GM18519 (cell line): ENCODE results near the gene DCST2.

ENCODE experiments used
- ATAC-seq: cut with Tn5 transposase; IDR thresholded peaks from one replicate; pipeline ENCODE4 v1.9.1; 2021; ENCODE audit warnings: mild to moderate bottlenecking, moderate library complexity; ENCODE audit not compliant: unreplicated experiment, low FRiP score

DCST2 gene

DNA sequence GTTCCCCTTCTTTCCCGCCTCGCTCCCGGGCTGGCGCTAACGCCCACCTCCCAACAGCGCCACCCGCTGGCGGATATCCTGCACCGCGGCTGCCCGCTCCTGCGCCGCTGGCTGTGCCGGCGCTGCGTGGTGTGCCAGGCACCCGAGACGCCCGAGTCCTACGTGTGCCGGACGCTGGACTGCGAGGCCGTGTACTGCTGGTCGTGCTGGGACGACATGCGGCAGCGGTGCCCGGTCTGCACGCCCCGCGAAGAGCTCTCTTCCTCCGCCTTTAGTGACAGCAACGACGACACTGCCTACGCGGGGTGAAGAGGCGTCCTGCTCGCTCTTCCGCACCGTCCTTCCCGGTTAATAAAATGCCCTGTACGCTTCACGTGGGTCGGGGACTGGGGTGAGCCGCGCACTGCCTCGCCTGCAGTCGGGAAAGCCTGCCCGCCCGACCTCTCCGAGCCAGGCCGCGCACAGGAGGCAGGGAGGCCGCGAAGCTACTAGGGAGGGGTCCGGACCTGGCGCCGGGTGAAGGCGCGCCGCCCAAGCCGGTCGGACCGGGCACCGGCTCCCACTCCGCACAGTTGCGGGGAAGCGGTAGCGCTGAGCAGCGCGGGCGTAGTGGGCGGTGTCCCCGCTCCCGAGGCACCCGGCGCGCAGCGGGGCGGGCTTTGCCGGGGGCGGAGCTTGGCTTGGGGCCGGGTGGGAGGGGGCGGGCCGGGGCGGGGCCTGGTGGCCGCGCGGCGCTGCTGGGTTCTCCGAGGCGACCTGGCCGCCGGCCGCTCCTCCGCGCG is 17.2 kb upstream of the DCST2 start, which contains the start of gene ADAM15:
Gene ADAM15 (plus strand): TSS at position 757 of the 782 bp plus-strand sequence. CDS start 71 bp downstream, outside the sequence.
- peak; percentile 44 for ATAC-seq

DNA sequence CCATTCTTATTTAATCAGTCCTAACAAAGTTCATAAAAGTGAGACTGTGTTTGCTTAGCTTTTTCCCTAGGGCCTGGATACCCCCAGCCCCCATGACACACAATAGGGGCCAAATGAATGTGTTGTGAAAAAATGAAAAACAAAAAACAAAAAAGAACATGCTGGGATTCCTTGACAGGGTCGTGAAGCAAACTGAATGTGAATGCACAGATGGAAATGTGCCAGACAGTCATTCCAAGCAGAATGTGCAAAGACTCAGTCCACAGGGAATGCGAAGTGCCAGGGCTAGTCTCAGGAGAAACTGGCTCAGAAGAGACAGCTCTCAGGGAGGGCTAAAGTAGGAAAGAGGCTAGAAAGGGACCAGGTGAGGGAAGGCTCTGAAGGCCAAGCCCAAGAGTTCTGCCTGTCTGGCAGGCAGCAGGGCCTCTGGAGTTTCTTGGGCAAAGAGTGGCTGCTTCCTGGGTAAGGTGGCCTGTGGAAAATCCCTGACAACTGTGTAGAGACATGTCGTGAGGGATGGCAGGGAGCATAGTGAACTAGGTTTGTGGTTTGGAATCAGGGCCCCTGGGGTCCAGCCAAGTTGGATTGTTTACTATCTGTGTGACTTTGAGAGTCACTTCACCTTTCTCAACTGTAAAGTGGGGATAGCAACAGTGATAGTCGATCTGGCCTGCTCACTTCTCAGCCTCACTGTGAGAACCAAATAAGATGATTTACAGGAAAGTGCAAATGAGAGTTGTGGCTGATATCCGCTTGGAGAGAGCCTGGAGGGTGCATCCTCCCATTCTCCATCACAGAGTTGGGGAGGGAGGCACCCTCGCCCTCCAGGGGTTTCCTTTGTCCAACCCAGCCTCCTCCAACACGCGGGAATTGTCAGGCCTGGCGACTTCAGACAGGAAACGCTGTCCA is 16.3 kb upstream of the DCST2 start:
- ATAC-seq: no peak

DNA sequence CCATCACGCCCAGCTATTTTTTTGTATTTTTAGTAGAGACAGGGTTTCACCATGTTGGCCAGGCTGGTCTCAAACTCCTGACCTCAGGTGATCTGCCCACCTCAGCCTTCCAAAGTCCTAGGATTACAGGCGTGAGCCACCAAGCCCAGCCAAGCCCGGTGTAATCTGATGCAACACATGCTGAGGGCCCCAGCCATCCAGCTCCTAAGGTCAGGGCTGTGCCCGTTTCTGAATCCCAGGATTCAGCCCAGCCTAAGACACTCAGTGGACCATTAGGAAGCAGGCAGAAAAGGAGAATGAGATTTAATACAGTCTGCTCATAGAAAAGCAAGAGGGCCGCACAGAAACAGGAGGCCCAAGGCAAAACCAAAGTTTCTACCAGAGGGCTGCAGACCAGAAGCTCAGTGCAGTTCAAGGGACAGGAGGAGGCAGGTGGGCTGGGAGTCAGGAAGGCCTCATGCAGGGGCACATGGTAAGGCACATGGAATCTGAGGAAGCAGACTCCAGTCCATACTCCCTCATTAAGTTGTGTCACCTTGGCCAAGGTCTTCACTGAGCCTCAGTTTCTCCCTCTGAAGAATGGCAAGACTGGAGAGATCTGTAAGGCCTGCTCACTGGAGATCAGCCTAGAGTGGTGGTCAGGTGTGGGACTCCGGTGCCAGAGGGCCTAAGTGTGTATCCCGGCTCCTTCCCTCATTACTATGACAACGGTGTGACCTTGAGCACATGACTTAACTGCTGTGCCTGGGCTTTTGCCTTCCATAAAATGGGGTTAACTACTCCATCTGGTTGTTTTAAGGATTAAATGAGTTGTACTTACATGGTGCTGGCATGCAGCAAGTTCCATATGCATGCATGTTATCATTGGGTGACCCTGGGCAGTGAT is 15.1 kb upstream of the DCST2 start:
- no peak for ATAC-seq

DNA sequence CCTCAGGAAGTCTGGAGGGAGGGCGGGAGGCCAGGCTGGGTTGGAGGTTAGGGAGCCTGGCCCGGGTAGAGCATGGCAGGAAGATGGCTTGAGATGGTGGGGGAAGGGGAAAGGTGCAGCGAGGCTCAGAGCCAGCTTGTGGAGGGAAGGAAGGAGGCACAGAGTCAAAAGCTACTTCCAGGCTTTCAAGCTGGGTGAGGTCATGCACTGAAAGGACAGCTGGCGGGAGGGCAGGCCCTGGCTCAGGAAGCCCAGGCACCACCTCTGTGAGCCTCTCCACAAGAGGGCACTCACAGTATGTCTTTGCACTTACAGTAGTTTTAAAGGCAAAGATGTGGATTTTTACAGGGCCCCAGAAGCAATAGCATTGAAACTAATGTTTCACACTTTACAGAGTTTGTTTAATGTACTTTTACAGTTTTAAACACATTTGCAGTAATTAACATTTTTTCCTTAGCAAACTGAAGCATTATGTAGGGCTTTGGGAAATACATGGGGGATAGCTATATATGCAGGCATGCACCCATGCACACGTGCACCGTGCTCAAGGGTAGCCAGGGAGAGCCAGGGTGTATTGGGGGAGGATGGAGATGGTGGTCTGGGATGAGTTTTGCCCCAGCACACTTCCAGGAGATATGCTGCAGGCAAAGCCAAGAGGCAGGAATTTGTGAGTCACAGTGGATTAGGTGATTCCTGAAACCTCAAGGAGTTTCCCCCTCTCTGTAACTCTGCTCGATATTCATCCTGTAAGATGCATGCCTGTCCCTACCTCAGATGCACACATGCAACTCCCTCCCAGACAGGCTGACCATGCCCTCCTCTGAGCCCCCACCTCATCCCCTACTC is 11.5 kb upstream of the DCST2 start:
- ATAC-seq: no peak

DNA sequence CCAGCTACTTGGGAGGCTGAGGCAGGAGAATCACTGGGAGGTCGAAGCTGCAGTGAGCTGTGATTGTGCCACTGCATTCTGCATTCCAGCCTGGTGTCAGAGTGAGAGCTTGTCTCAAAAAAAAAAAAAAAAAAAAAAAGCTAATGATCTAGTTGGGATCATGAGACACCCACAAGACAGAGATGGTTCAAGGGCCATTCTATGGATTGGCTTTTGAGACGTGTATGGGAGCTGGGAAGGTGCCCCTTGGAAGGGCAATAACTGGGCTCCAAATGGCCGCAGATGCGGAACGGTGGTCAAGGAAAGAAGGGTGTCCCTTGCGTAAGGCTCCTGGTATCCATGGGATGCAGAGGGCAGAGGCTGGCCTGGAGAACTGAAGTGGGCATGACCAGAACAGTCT is 10.8 kb upstream of the DCST2 start:
- ATAC-seq: no peak

DNA sequence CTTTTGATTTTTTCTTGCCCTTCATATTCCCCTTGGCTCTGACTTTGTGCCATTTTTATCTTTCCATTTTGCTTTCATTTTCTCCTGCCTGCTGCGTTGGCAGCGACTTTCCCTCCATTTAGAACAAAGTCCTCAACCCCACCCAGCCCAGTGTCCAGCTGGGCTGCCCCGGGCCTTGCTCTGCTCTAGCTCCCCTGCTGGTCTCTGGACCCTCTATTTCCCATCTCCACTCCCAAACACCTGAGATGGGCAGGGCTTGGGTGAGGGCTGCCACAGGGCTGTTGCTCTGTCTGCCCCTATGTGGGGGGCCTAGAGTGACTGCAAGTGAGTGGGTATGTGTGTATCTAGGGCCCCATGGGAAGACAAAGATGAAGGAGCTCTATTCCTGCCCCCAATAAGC is 10.2 kb upstream of the DCST2 start:
- ATAC-seq: no peak

DNA sequence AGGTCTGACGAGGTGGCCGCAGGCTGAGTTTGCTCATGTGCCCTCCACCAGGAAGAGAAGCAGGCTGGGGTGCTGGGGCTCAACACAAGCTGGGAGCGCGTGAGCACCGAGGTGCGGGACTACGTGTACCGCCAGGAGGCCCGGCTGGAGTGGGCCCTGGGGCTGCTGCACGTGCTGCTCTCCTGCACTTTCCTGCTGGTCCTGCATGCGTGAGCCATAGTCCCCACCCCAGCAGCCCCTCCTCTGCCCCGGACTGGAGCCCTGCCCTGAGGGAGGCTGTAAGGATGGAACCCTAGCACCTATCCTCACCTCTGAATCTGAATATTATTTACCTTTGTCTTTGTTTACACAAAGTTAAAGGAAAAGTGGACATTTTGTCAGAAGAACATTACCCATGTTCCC is 9.7 kb upstream of the DCST2 start:
- ATAC-seq: no peak

DNA sequence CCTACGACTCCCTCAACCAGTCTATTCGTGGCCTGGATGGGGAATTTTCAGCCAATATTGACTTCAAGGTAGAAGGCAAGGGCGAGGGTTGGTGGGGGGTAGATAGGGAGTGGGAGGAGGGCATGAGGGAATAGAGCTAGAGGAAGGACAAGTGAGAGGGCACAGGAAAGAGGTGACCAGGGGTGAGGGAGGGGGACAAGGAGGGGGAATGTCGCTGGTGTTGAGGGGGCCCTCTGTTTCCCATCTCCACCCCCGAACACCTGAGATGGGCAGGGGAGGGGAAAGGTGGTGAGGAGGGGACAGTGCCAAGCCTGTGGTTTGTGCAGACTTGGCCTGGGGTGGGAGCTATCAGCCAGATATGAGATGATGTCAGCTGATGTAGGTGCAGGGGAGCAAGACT is 9.2 kb upstream of the DCST2 start:
- ATAC-seq: no peak

DNA sequence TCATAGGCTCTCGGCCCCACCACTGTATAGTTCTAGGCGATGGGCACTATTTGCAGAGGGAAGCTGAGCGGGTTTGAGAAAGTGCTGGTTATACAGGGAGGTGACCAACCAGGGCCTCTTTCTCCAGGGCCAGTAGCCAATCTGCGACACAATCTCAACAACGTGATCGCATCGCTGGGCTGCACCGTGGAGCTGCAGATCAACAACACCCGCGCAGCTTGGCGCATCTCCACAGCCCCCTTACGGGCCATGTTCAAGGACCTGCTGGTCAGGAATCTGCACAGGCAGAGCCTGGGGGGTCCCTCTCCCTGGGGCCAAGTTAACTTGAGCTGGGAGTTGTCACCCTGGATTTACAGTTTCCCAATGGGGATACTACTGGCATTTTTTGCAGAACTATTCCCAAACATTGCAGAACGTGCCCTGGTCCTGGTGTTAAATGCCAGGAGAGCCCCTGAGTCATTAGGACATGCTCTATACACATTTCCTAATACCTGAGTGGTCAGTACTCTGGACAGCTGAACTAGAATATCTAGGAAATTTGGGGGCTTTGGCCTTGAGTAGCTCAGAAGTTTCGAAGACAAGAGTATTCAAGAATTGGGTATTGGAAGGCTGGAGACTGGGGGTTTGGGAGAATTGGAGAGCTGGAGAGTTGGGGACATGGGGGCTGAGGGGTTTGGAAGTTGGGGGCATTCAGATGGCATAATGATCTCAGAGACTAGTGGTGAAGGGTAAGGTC is 6.9 kb upstream of the DCST2 start:
- no peak for ATAC-seq

DNA sequence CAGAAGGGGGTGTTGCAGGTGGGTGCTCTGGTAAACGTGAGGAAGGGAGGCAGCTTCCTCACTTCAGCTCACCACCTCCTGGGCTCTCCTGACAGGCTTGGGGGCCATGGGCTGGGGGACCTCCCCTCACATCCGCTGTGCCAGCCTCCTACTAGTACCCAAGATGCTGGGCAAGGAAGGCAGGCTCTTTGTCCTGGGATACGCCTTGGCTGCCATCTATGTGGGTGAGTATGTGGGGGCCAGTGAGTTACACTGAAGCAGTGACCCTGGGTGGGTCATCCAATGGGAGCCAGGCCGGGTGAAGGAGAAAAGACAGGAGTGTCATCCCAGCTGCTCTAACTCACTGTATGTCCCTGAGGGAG is 5.7 kb upstream of the DCST2 start:
- ATAC-seq: no peak

DNA sequence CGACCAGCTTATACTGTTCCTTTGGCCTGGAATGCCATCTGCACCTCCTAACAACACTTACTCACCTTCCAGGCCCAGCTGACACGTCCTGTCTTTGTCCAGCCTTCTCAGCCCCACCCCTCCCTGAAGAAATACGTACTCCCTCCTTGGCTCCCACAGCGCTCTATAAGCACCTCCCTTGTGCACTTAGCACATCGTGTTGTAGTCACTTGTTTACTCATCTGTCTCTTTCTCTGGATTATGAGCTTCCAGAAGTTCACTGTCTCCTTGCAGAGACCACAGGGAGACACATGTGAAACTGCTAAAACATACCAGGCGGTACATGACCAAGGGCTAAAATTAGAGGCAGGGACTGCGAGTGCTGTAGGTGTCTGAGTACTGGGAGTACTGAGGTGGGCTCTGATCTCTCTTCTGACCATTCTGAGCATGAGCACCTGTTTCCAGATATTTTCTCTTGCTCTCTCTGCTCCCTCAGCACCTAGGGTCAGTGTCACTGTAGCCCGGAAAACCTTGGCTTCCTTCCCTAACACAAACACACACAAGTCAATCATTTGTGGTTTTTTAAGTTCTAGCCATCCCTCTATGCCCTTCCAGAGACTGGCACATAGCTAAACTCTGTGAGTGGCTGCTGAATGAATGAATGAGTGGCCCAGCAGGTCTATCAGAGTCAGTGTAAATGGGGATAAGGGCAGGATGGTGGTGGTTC is 5.2 kb upstream of the DCST2 start:
- no peak for ATAC-seq

DNA sequence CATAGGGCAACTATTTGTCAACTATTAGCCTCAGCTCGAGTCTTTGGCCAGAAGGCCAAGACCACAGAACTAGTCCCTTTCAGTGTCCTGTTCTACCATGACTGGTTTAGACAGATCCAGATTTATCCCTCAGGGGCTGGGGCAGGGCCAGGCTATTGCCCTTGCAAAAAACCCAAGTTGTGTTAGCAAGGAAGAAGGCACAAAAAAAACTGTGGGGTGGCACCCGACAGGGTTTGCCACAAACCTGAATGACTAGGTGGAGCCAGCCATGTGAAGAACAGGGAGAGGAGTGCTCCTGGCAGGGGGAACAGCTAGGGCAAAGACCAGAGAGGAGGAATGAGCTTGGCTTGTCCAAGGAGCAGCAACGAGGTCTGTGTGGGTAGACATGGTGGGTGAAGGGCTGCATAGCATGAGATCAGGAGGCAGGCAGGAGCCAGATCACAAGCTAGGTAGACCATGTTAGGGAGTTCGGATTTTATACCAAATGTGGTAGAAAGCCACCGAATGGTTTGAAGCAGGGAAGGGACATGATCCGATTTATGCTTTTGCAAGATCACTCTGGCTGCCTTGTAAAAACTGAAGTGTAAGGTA is 4.4 kb upstream of the DCST2 start:
- no peak for ATAC-seq

DNA sequence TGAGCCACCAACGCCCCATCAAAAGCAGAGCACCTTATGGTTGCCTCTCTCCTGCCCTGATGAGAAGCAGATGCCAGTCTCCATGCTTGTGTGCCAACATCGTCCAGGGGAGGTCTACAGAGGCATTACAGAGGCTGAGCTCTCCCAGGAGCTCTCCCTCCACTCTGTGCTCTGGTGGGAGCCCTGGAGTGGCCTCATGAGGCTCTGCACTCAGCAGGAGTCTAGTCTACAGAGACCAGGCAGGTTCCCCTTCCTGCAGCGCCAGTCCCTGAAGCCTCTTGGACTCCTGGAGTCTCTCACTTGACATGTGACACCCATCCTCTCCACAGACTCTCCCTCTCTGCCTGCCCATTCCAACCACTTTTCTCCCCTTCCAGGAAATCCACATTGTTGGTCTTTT is 3.5 kb upstream of the DCST2 start:
- no peak for ATAC-seq

DNA sequence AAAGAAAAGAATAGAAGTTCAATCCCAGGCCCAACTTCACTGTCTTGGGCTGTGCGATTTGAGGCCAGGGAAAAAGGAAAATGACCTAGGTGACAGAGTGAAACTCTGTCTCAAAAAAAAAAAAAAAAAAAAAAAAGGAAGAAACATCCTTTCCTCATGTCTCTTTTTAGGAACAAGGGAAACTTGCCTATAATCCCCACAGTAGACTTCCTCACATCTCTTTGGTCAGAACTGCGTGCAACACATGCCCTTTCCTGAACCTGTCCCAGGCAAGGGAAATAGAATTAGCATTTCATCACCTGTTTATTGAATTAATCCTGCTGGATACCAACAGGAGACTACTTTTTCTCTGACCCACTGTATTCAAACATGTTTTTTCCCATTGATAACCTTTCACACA is 2.4 kb upstream of the DCST2 start:
- no peak for ATAC-seq

DNA sequence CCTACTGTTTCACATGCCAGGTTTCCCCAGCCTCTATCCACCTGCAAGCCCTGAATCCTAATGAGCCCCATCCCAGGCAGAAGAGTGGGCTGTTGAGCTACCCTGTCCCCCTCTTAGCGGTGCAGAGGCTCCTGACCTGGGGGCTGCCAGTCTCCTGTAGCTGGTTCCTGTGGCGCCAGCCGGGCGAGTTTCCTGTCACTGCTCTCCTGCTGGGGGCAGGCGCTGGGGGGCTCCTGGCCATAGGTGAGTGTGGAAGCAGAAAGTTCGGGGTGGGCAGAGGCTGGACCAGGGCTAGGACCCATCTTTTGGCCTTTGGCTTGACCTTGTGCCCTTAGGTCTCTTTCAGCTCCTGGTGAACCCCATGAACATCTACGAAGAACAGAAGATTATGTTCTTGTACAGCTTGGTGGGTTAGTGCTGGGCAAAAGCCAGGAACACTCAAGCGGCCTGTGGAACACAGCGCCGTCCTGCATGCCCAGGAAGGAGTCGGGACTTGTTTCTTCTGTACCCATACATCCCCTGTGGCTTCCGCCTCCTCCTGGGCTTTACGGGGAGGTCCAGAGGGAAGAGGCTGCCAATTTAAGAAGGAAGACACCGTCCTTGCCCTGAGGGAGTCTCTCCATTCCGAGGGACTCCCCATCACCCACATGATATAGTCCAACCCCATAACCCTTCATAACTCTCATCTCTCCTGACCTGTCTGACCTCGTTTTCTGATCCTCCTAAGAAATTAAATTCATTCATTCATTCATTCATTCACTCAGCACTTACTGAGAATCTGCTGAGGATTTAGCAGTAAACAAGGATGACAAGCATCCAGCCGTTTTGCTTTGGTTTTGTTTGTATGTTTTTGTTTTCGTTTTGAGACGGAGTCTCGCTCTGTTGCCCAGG is 982 bp upstream of the DCST2 start:
- ATAC-seq: no peak

DNA sequence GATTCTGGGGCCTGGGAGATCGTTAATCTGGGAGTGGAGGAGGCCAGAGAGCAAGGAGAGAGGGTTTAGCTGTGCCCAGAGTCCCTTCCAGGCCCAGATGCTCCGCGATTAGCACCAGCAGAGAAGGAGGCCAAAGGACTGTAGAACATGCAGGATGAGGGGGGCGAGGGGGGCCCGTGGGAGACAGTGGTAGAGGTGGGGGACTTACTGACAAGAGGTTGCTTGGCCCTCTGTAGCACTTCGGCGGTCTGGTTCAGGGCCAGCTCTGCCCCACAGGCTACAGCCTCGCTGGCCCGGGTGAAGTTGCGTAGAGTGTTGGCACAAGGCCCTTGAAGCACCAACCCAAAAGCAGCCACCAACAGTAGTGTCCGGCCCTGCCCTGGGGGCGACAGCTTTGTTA is 695 bp downstream of the DCST2 start:
- ATAC-seq: no peak

DNA sequence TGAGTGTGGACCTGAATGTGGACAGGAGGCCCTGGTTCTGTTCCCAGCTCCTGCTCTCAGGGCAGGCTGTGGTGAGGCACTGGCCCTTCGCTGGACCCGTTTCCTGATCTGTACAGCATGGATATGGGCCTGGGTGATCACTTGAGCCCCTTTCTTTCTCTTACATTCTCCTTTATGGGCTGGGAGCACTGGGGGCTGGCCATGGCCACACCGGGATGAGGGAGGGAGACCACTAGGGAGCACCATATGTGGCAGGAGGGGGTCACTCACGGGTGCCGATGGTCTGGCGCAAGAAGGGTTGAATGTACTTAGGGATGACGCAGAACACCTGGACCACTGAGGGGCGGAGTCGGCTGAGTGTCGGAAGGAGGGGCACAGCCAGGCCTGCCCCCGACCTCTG is 2.7 kb downstream of the DCST2 start:
- no peak for ATAC-seq
